Measurements from ENCODE around the gene AHRR. TPM values are rescaled to one million over a fixed set of nuclear protein-coding genes. Genes with fewer than 3 reads are reported as not detected.
A peak's percentile ranks its signal among the peaks of the same experiment; 100 is the strongest.

AHRR gene
- total RNA-seq, 1 experiment from 2014 or later, result 21.4 TPM

GRCh38 chr5:315488-316209, 5.9 kb upstream of the AHRR start:
- in situ Hi-C loops (cut with HindIII; ENCODE audit: low pct_unique_long_range_greater_than_20kb, low sequenced_read_pairs), result no loop called here
- DNase-seq (ENCODE audit: low read depth, low spot score), result no peak

GRCh38 chr5:316210-317085, 5.1 kb upstream of the AHRR start:
- in situ Hi-C loops (cut with HindIII; ENCODE audit: low pct_unique_long_range_greater_than_20kb, low sequenced_read_pairs), result no loop called here
- peak; percentile 32 for DNase-seq (ENCODE audit: low read depth, low spot score)

- peak; percentile 94 for DNase-seq (ENCODE audit: low read depth, low spot score)
- in situ Hi-C loops (cut with HindIII; ENCODE audit: low pct_unique_long_range_greater_than_20kb, low sequenced_read_pairs), result no loop called here
These were observed 4.3 kb upstream of the AHRR start for GRCh38 chr5:317086-317811.

GRCh38 chr5:318341-318897, 3.1 kb upstream of the AHRR start:
- in situ Hi-C loops (cut with HindIII; ENCODE audit: low pct_unique_long_range_greater_than_20kb, low sequenced_read_pairs), result no loop called here
- no peak for DNase-seq (ENCODE audit: low read depth, low spot score)

- in situ Hi-C loops (cut with HindIII; ENCODE audit: low pct_unique_long_range_greater_than_20kb, low sequenced_read_pairs), result no loop called here
- no peak for DNase-seq (ENCODE audit: low read depth, low spot score)
These were observed 2.4 kb upstream of the AHRR start for GRCh38 chr5:318931-319601.

GRCh38 chr5:320524-321229, 837 bp upstream of the AHRR start:
- no peak for DNase-seq (ENCODE audit: low read depth, low spot score)
- in situ Hi-C loops (cut with HindIII; ENCODE audit: low pct_unique_long_range_greater_than_20kb, low sequenced_read_pairs), result no loop called here

- in situ Hi-C loops (cut with HindIII; ENCODE audit: low pct_unique_long_range_greater_than_20kb, low sequenced_read_pairs), result no loop called here
- DNase-seq (ENCODE audit: low read depth, low spot score), result no peak
These were observed 275 bp downstream of the AHRR start for GRCh38 chr5:321726-322251.

- no peak for DNase-seq (ENCODE audit: low read depth, low spot score)
- in situ Hi-C loops (cut with HindIII; ENCODE audit: low pct_unique_long_range_greater_than_20kb, low sequenced_read_pairs), result no loop called here
These were observed 897 bp downstream of the AHRR start for GRCh38 chr5:322281-322941.

GRCh38 chr5:322942-323879, 1.7 kb downstream of the AHRR start:
- in situ Hi-C loops (cut with HindIII; ENCODE audit: low pct_unique_long_range_greater_than_20kb, low sequenced_read_pairs), result no loop called here
- DNase-seq (ENCODE audit: low read depth, low spot score), result no peak

- DNase-seq (ENCODE audit: low read depth, low spot score), result no peak
- in situ Hi-C loops (cut with HindIII; ENCODE audit: low pct_unique_long_range_greater_than_20kb, low sequenced_read_pairs), result no loop called here
These were observed 3.5 kb downstream of the AHRR start for GRCh38 chr5:324736-325612.

- in situ Hi-C loops (cut with HindIII; ENCODE audit: low pct_unique_long_range_greater_than_20kb, low sequenced_read_pairs), result no loop called here
- no peak for DNase-seq (ENCODE audit: low read depth, low spot score)
These were observed 4.6 kb downstream of the AHRR start for GRCh38 chr5:326109-326508.

GRCh38 chr5:329121-329735, 7.7 kb downstream of the AHRR start:
- in situ Hi-C loops (cut with HindIII; ENCODE audit: low pct_unique_long_range_greater_than_20kb, low sequenced_read_pairs), result no loop called here
- no peak for DNase-seq (ENCODE audit: low read depth, low spot score)

GRCh38 chr5:329768-330167, 8.3 kb downstream of the AHRR start:
- DNase-seq (ENCODE audit: low read depth, low spot score), result no peak
- in situ Hi-C loops (cut with HindIII; ENCODE audit: low pct_unique_long_range_greater_than_20kb, low sequenced_read_pairs), result no loop called here

GRCh38 chr5:332843-333242, 11.3 kb downstream of the AHRR start:
- in situ Hi-C loops (cut with HindIII; ENCODE audit: low pct_unique_long_range_greater_than_20kb, low sequenced_read_pairs), result no loop called here
- no peak for DNase-seq (ENCODE audit: low read depth, low spot score)
